K562 (cell line): Measurements from ENCODE around the gene PRKG2. TPM values are rescaled to one million over a fixed set of nuclear protein-coding genes. Genes with fewer than 3 reads are reported as not detected.

ENCODE experiments used
- ATAC-seq: fragments of 200-7000 bp; cut with Tn5 transposase; 3 replicates; pipeline ENCODE4 v1.9.1; 2020; ENCODE audit warnings: moderate library complexity
- BruUV-seq: library from RNA; stranded (reverse); fragments of 400-500 nt; replicated peaks from 2 replicates; lab custom pipeline; 2021; lab: Mats Ljungman, UMichigan
- CTCF ChIA-PET: fragments of 300-600 bp; formaldehyde crosslinking; extraction: SDS; loops from one replicate; lab custom pipeline; 2021; ENCODE audit warnings: low intra/inter-chr PET ratio; lab: Yijun Ruan, JAX
- POLR2A ChIA-PET: fragments of 300-600, 350-650 bp; sonication (Branson Sonifier 250); formaldehyde crosslinking; extraction: SDS; loops from one replicate; lab custom pipeline; 2021; ENCODE audit warnings: antibody characterized with exemption, inconsistent platforms; lab: Yijun Ruan, JAX
- DNase-seq, 4 experiments: peaks; one replicate each; pipeline versions ENCODE4 v3.0.0 to v3.0.0-alpha.2; 2011 to 2018; ENCODE audit warnings: low spot score in 3 of 4, mixed read lengths in 3 of 4; ENCODE audit errors: extremely low read depth in 1 of 4
- FAIRE-seq: peaks from 2 replicates; lab custom pipeline; 2011; peaks lifted over from hg19 to GRCh38; lab: Jason Lieb, UNC
- H2AFZ ChIP-seq: 2 replicates; pipeline ENCODE4 v1.6.0; 2011; ENCODE audit warnings: low read depth, low read length, control low read depth, inconsistent platforms
- H3K27ac ChIP-seq: fragments of 200-600 bp; 3 replicates; pipeline ENCODE4 v1.8.0; 2011; ENCODE audit warnings: low read depth, mild to moderate bottlenecking, control low read depth, inconsistent platforms, low read length, moderate library complexity, mixed read lengths; ENCODE audit errors: extremely low read depth
- H3K27me3 ChIP-seq, 2 experiments: fragments of 300-600 bp in 1 of 2; 2 replicates in 1 of 2; 3 replicates in 1 of 2; pipeline versions ENCODE4 v1.6.0 to v1.8.0; 2011; ENCODE audit warnings: inconsistent platforms in 2 of 2, low read length in 2 of 2, mild to moderate bottlenecking in 1 of 2, mixed read lengths in 1 of 2, moderate library complexity in 1 of 2; ENCODE audit not compliant: control insufficient read depth in 2 of 2, insufficient read depth in 2 of 2
- H3K36me3 ChIP-seq: fragments of 300-600 bp; 3 replicates; pipeline ENCODE4 v1.8.0; 2011; ENCODE audit warnings: mild to moderate bottlenecking, low read length, inconsistent platforms; ENCODE audit not compliant: control insufficient read depth, insufficient read depth
- H3K4me1 ChIP-seq, 2 experiments: fragments of 200-600 bp in 1 of 2; replicated peaks in 1 of 2; 2 replicates in 1 of 2; 3 replicates in 1 of 2; pipeline versions ENCODE4 v1.5.1 to v1.8.0; 2011; ENCODE audit warnings: inconsistent platforms in 2 of 2, low read length in 2 of 2, mild to moderate bottlenecking in 1 of 2, mixed read lengths in 1 of 2, moderate library complexity in 1 of 2; ENCODE audit not compliant: control insufficient read depth in 2 of 2, insufficient read depth in 2 of 2
- H3K4me2 ChIP-seq: 2 replicates; pipeline ENCODE4 v1.6.1; 2011; ENCODE audit warnings: low read length, control low read depth, inconsistent platforms, mixed read lengths; ENCODE audit not compliant: insufficient read depth
- H3K4me3 ChIP-seq: fragments of 200-600 bp; sonication (generic), shearing (Covaris generic); 2 replicates; pipeline ENCODE4 v1.5.1; 2016; ENCODE audit warnings: control low read depth, inconsistent platforms
- H3K79me2 ChIP-seq: fragments of 200-600 bp; 3 replicates; pipeline ENCODE4 v1.8.0; 2011; ENCODE audit warnings: low read length, inconsistent platforms; ENCODE audit not compliant: control insufficient read depth, insufficient read depth
- H3K9ac ChIP-seq, 2 experiments: 2 replicates each; pipeline versions ENCODE4 v1.6.0 to v1.6.1; 2011; ENCODE audit warnings: low read depth in 2 of 2, low read length in 2 of 2, control low read depth in 1 of 2, inconsistent platforms in 1 of 2, mild to moderate bottlenecking in 1 of 2, mixed read lengths in 1 of 2; ENCODE audit not compliant: insufficient read depth in 1 of 2
- H3K9me1 ChIP-seq: one replicate; pipeline ENCODE4 v1.6.0; 2011; ENCODE audit warnings: inconsistent platforms, mild to moderate bottlenecking, low read length, moderate library complexity; ENCODE audit not compliant: control insufficient read depth, insufficient read depth
- H3K9me3 ChIP-seq: replicated peaks from 2 replicates; pipeline ENCODE4 v1.5.1; 2011; ENCODE audit warnings: low read depth, low read length, inconsistent platforms; ENCODE audit not compliant: control insufficient read depth, insufficient read depth
- H4K20me1 ChIP-seq: replicated peaks from 2 replicates; pipeline ENCODE4 v1.6.1; 2011; ENCODE audit warnings: low read length, inconsistent platforms, mixed read lengths; ENCODE audit not compliant: control insufficient read depth, insufficient read depth
- ADNP ChIP-seq: fragments of 200-800 bp; sonication (Bioruptor generic); IDR thresholded peaks from 2 replicates; pipeline ENCODE4 v1.6.1; 2016; ENCODE audit warnings: missing genetic modification characterization, missing compliant biosample characterization
- CREB1 ChIP-seq, 2 experiments: sonication (generic) in 1 of 2; formaldehyde crosslinking in 1 of 2; IDR thresholded peaks; 2 replicates each; pipeline versions ENCODE4 v1.6.1 to v1.8.0; 2012 to 2022; ENCODE audit warnings: inconsistent platforms in 1 of 2, mild to moderate bottlenecking in 1 of 2, missing genetic modification reagents in 1 of 2, moderate library complexity in 1 of 2
- ETV6 ChIP-seq, 3 experiments: fragments of 150-350 bp in 1 of 3; sonication (generic) in 1 of 3; formaldehyde crosslinking in 1 of 3; IDR thresholded peaks; 2 replicates each; pipeline versions ENCODE4 v1.6.1 to v1.8.0; 2014 to 2022; ENCODE audit warnings: borderline replicate concordance in 2 of 3, low read depth in 2 of 3, antibody characterized with exemption in 1 of 3, low read length in 1 of 3, mild to moderate bottlenecking in 1 of 3, missing genetic modification reagents in 1 of 3
- HMG20A ChIP-seq: fragments of 450-650 bp; formaldehyde crosslinking; conservative IDR thresholded peaks from 2 replicates; pipeline ENCODE4 v1.4.0; 2020; ENCODE audit warnings: mild to moderate bottlenecking, mixed read lengths
- IRF2 ChIP-seq: sonication (generic); formaldehyde crosslinking; IDR thresholded peaks from 2 replicates; pipeline ENCODE4 v1.8.1; 2022; ENCODE audit warnings: mild to moderate bottlenecking, missing genetic modification reagents
- MBD2 ChIP-seq: sonication (generic); IDR thresholded peaks from 2 replicates; pipeline ENCODE4 v1.6.1; 2016; ENCODE audit warnings: low read depth, borderline replicate concordance
- NFRKB ChIP-seq: fragments of 450-650 bp; IDR thresholded peaks from 2 replicates; pipeline ENCODE4 v1.6.1; 2016; ENCODE audit warnings: low read depth
- RAD21 ChIP-seq, 2 experiments: fragments of 250-450 bp in 1 of 2; fragments of 450-650 bp in 1 of 2; sonication (Bioruptor Pico) in 1 of 2; formaldehyde crosslinking in 1 of 2; IDR thresholded peaks in 1 of 2; conservative IDR thresholded peaks in 1 of 2; 2 replicates each; pipeline versions ENCODE4 v1.4.0 to v1.8.0; 2020 to 2022; ENCODE audit warnings: mild to moderate bottlenecking in 2 of 2, moderate library complexity in 1 of 2
- RNF2 ChIP-seq: sonication (generic); IDR thresholded peaks from 2 replicates; pipeline ENCODE4 v1.6.1; 2016
- SIRT6 ChIP-seq: IDR thresholded peaks from one replicate; pipeline ENCODE4 v1.6.1; 2012; ENCODE audit warnings: low read depth, mild to moderate bottlenecking, control low read depth, inconsistent platforms, low read length, moderate library complexity
- SMC3 ChIP-seq: conservative IDR thresholded peaks from 2 replicates; pipeline ENCODE4 v1.6.1; 2011; ENCODE audit warnings: low read depth, low read length, improper control_type of control experiment; ENCODE audit not compliant: insufficient read depth
- SRSF9 ChIP-seq: fragments of 200-400 bp; formaldehyde crosslinking; IDR thresholded peaks from 2 replicates; pipeline ENCODE4 v1.6.1; 2017; ENCODE audit warnings: low read depth, low read length, borderline replicate concordance
- ZBTB17 ChIP-seq: fragments of 450-650 bp; formaldehyde crosslinking; IDR thresholded peaks from 2 replicates; pipeline ENCODE4 v1.4.0; 2020; ENCODE audit warnings: mild to moderate bottlenecking
- WGBS: fragments of 100-300 bp; shearing (Covaris generic); methylation state at CpG from one replicate; pipeline ENCODE4 v1.1.6; 2016; ENCODE audit warnings: low coverage, mixed read lengths; ENCODE audit not compliant: insufficient coverage; ENCODE audit errors: missing lambda C conversion rate; 5-methylcytosine and 5-hydroxymethylcytosine counted together
- in situ Hi-C: fragments of 300-500 bp; cut with MboI; formaldehyde crosslinking; loops from 4 replicates; pipeline ENCODE4 v1.15.0; 2018; ENCODE audit warnings: inconsistent platforms, mixed read lengths
- intact Hi-C: fragments of 100-400 bp; cut with micrococcal nuclease; formaldehyde crosslinking; loops from 2 replicates; pipeline ENCODE4 v1.14.2; 2022
- polyA plus RNA-seq, 8 experiments: library from polyadenylated mRNA; depleted of rRNA in 4 of 8; stranded (reverse) in 5 of 8; unstranded in 3 of 8; fragments of >200 nt; fragmentation: Nextera tagmentation in 2 of 8; fragmentation: Illumina TruSeq in 1 of 8; extraction: Ambion mirVana in 2 of 8; extraction: Trizol in 1 of 8; gene quantifications; 2 replicates each; pipeline versions ENCODE4 v1.2.1 to v1.2.3, GENCODE V29; 2011 to 2014; ENCODE audit warnings: inconsistent platforms in 1 of 8, missing spikeins in 1 of 8
- total RNA-seq, 7 experiments: library from RNA; depleted of rRNA in 6 of 7; stranded (reverse); fragments of >200 nt in 6 of 7; fragmentation: Illumina TruSeq in 2 of 7; extraction: Trizol in 2 of 7; gene quantifications; 2 replicates each; pipeline versions ENCODE4 v1.2.1 to v1.2.3, GENCODE V29; 2011 to 2021; ENCODE audit warnings: low replicate concordance in 1 of 7
- TF ChIP-seq, protein P1 (sequence below): sonication (generic); formaldehyde crosslinking; IDR thresholded peaks from 2 replicates; pipeline ENCODE4 v1.4.0; 2020; ENCODE audit warnings: mild to moderate bottlenecking, missing genetic modification reagents
- TF ChIP-seq, protein P2 (sequence below), 3 experiments: IDR thresholded peaks in 2 of 3; conservative IDR thresholded peaks in 1 of 3; 2 replicates each; pipeline ENCODE4 v1.5.1; 2011 to 2012; ENCODE audit warnings: low read length in 3 of 3, mild to moderate bottlenecking in 3 of 3, control low read depth in 2 of 3, improper control_type of control experiment in 1 of 3, inconsistent platforms in 1 of 3, low read depth in 1 of 3, mixed read lengths in 1 of 3, moderate library complexity in 1 of 3; ENCODE audit not compliant: insufficient read depth in 2 of 3

PRKG2 gene
- total and polyA plus RNA-seq, 9 of the 15 experiments (the other 6 are each of a cell fraction or from before 2014, with no cell fraction given) = 0.01 to 0.68 (median 0.34) TPM

GRCh38 chr4:81058621-81059020 is 156.4 kb downstream of the PRKG2 start (continued):
- TF ChIP-seq IRF2 = no peak
- TF ChIP-seq, protein P1, sequence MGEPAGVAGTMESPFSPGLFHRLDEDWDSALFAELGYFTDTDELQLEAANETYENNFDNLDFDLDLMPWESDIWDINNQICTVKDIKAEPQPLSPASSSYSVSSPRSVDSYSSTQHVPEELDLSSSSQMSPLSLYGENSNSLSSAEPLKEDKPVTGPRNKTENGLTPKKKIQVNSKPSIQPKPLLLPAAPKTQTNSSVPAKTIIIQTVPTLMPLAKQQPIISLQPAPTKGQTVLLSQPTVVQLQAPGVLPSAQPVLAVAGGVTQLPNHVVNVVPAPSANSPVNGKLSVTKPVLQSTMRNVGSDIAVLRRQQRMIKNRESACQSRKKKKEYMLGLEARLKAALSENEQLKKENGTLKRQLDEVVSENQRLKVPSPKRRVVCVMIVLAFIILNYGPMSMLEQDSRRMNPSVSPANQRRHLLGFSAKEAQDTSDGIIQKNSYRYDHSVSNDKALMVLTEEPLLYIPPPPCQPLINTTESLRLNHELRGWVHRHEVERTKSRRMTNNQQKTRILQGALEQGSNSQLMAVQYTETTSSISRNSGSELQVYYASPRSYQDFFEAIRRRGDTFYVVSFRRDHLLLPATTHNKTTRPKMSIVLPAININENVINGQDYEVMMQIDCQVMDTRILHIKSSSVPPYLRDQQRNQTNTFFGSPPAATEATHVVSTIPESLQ (CRISPR knock-in tag) = no peak
- no peak for TF ChIP-seq SIRT6
- TF ChIP-seq ADNP (tag) = no peak

GRCh38 chr4:81052119-81053068 is 162.6 kb downstream of the PRKG2 start:
- under 1% methylated on average over 7 of the region's 7 CpGs for WGBS
- Histone ChIP-seq H3K9me1 (no peaks in the 10 kb centered on the region), H3K9me3 (no peaks in the 10 kb centered on the region), H3K4me3 (no peak overlapping the region), H3K27me3 (no peaks in the 10 kb centered on the region), H3K79me2 (no peaks in the 10 kb centered on the region), H3K4me2 (no peak overlapping the region), H2AFZ (no peak overlapping the region), H3K4me1 (no peaks in the 10 kb centered on the region), H4K20me1 (no peaks in the 10 kb centered on the region), H3K36me3 (no peaks in the 10 kb centered on the region), H3K27ac (no peak overlapping the region), H3K9ac (no peak overlapping the region)
- intact Hi-C loops = loop anchor here (1.0 kb wide), 1 partner anchor 690 kb away; no protein-coding TSS in a partner anchor
- ATAC-seq = peak; percentile 90
- ChIA-PET CTCF (interaction anchor here (1.3 kb wide), 1 partner anchor 690 kb away, joined by 8 read pairs; no protein-coding TSS in a partner anchor), POLR2A (no interaction called here)
- peak; percentile 81 for FAIRE-seq
- DNase-seq = peak; percentile 38 to 69 (median 44)
- in situ Hi-C loops = no loop called here
- no TSS peak for BruUV-seq
- no peak for TF ChIP-seq RNF2
- peak; percentile 73 to 78 for TF ChIP-seq RAD21 (CRISPR knock-in tag; conservative IDR thresholded peaks at IDR 0.05 in 1 of 2, IDR thresholded peaks at IDR 0.05 in 1 of 2)
- no peak for TF ChIP-seq NFRKB
- TF ChIP-seq ZBTB17 (CRISPR knock-in tag) = no peak
- peak; percentile 26; the same call in 1 of the 2 replicates for TF ChIP-seq SMC3
- no peak for TF ChIP-seq SRSF9
- no peak for TF ChIP-seq ETV6 (IDR thresholded peaks at IDR 0.05; ENCODE audit: borderline replicate concordance in 1 of 2, low read depth in 2 of 2, low read length in 1 of 2)
- no peak for TF ChIP-seq ETV6 (CRISPR knock-in tag; IDR thresholded peaks at IDR 0.05; ENCODE audit: borderline replicate concordance)
- no peak for TF ChIP-seq MBD2
- TF ChIP-seq CREB1 (IDR thresholded peaks at IDR 0.05) = no peak
- no peak for TF ChIP-seq CREB1 (CRISPR knock-in tag; IDR thresholded peaks at IDR 0.05)
- TF ChIP-seq HMG20A = no peak
- TF ChIP-seq, protein P2, sequence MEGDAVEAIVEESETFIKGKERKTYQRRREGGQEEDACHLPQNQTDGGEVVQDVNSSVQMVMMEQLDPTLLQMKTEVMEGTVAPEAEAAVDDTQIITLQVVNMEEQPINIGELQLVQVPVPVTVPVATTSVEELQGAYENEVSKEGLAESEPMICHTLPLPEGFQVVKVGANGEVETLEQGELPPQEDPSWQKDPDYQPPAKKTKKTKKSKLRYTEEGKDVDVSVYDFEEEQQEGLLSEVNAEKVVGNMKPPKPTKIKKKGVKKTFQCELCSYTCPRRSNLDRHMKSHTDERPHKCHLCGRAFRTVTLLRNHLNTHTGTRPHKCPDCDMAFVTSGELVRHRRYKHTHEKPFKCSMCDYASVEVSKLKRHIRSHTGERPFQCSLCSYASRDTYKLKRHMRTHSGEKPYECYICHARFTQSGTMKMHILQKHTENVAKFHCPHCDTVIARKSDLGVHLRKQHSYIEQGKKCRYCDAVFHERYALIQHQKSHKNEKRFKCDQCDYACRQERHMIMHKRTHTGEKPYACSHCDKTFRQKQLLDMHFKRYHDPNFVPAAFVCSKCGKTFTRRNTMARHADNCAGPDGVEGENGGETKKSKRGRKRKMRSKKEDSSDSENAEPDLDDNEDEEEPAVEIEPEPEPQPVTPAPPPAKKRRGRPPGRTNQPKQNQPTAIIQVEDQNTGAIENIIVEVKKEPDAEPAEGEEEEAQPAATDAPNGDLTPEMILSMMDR (IDR thresholded peaks at IDR 0.05 in 2 of 3, conservative IDR thresholded peaks at IDR 0.05 in 1 of 3; ENCODE audit: insufficient read depth in 2 of 3, low read depth in 1 of 3, low read length in 3 of 3) = peak; percentile 57 to 76 (median 71); a peak in 5 of 6 replicates
